IMR-90 (cell line): ENCODE results near the gene ZNF583. TPM values are rescaled to one million over a fixed set of nuclear protein-coding genes. Genes with fewer than 3 reads are reported as not detected.

ENCODE experiments used
- ATAC-seq: fragments of 200-7000 bp; cut with Tn5 transposase; 2 replicates; pipeline ENCODE4 v1.9.1; 2020; ENCODE audit warnings: low read depth, mild to moderate bottlenecking, moderate library complexity
- BruUV-seq: library from RNA; stranded (reverse); fragments of 400-500 nt; replicated peaks from 2 replicates; lab custom pipeline; 2021; lab: Mats Ljungman, UMichigan
- CTCF ChIA-PET: fragments of 300-600 bp; formaldehyde crosslinking; extraction: SDS; loops from one replicate; lab custom pipeline; 2021; ENCODE audit warnings: antibody characterized with exemption; lab: Yijun Ruan, JAX
- POLR2A ChIA-PET: fragments of 300-600 bp; sonication (Branson Sonifier 250); formaldehyde crosslinking; loops from one replicate; lab custom pipeline; 2022; ENCODE audit warnings: antibody characterized with exemption; ENCODE audit not compliant: unreplicated experiment; lab: Charles Lee
- DNase-seq: peaks from one replicate; pipeline ENCODE4 v3.0.0; 2013
- H2AFZ ChIP-seq: replicated peaks from 2 replicates; pipeline ENCODE3; 2013; ENCODE audit warnings: low read length, mild to moderate bottlenecking; ENCODE audit not compliant: poor library complexity
- H2AK5ac ChIP-seq: 2 replicates; pipeline ENCODE4 v1.6.1; 2013; ENCODE audit warnings: low read depth, low read length, inconsistent platforms
- H2AK9ac ChIP-seq: replicated peaks from 2 replicates; pipeline ENCODE3; 2013; ENCODE audit warnings: mild to moderate bottlenecking, low read depth, low read length, moderate library complexity; ENCODE audit not compliant: poor library complexity
- H2BK120ac ChIP-seq: 2 replicates; pipeline ENCODE4 v1.6.1; 2013; ENCODE audit warnings: low read depth, low read length, inconsistent platforms
- H2BK15ac ChIP-seq: 3 replicates; pipeline ENCODE4 v1.6.1; 2013; ENCODE audit warnings: low read depth, low read length, inconsistent platforms
- H2BK20ac ChIP-seq: 2 replicates; pipeline ENCODE4 v1.6.1; 2013; ENCODE audit warnings: low read depth, mild to moderate bottlenecking, inconsistent platforms, low read length, moderate library complexity
- H2BK5ac ChIP-seq: 2 replicates; pipeline ENCODE4 v1.6.1; 2013; ENCODE audit warnings: mild to moderate bottlenecking, low read depth, low read length, inconsistent platforms; ENCODE audit not compliant: poor library complexity, severe bottlenecking
- H3K14ac ChIP-seq: replicated peaks from 2 replicates; pipeline ENCODE4 v1.6.1; 2013; ENCODE audit warnings: low read depth, low read length, inconsistent platforms
- H3K18ac ChIP-seq: 2 replicates; pipeline ENCODE4 v1.6.1; 2013; ENCODE audit warnings: low read depth, low read length, control low read depth
- H3K23ac ChIP-seq: 2 replicates; pipeline ENCODE4 v1.6.1; 2013; ENCODE audit warnings: low read depth, low read length, inconsistent platforms
- H3K27ac ChIP-seq: 2 replicates; pipeline ENCODE4 v1.5.1; 2013; ENCODE audit warnings: mild to moderate bottlenecking, control low read depth, low read length; ENCODE audit not compliant: insufficient read depth
- H3K27me3 ChIP-seq: 2 replicates; pipeline ENCODE4 v1.6.1; 2013; ENCODE audit warnings: low read length; ENCODE audit not compliant: control insufficient read depth, insufficient read depth
- H3K36me3 ChIP-seq: 2 replicates; pipeline ENCODE4 v1.6.1; 2013; ENCODE audit warnings: low read length, mixed read lengths; ENCODE audit not compliant: control insufficient read depth, insufficient read depth
- H3K4ac ChIP-seq: 2 replicates; pipeline ENCODE4 v1.6.1; 2013; ENCODE audit warnings: low read depth, low read length, inconsistent platforms
- H3K4me1 ChIP-seq: 2 replicates; pipeline ENCODE4 v1.6.1; 2013; ENCODE audit warnings: low read length, mixed read lengths; ENCODE audit not compliant: control insufficient read depth, insufficient read depth
- H3K4me2 ChIP-seq: 2 replicates; pipeline ENCODE4 v1.6.1; 2013; ENCODE audit warnings: low read depth, mild to moderate bottlenecking, control low read depth, low read length, moderate library complexity
- H3K4me3 ChIP-seq: 2 replicates; pipeline ENCODE4 v1.5.1; 2013; ENCODE audit warnings: low read depth, mild to moderate bottlenecking, control low read depth, low read length, moderate library complexity; ENCODE audit not compliant: insufficient read depth
- H3K56ac ChIP-seq: 2 replicates; pipeline ENCODE4 v1.6.1; 2013; ENCODE audit warnings: low read length, inconsistent platforms; ENCODE audit not compliant: insufficient read depth; ENCODE audit errors: extremely low read depth
- H3K79me1 ChIP-seq, 2 experiments: 2 replicates each; pipeline ENCODE4 v1.6.1; 2013; ENCODE audit warnings: low read length in 2 of 2, inconsistent platforms in 1 of 2, low read depth in 1 of 2
- H3K9ac ChIP-seq: 2 replicates; pipeline ENCODE4 v1.6.1; 2013; ENCODE audit warnings: low read depth, low read length, control low read depth
- H3K9me1 ChIP-seq: 2 replicates; pipeline ENCODE4 v1.6.1; 2013; ENCODE audit warnings: low read length, inconsistent platforms; ENCODE audit not compliant: insufficient read depth
- H3K9me3 ChIP-seq: 2 replicates; pipeline ENCODE4 v1.6.1; 2013; ENCODE audit warnings: low read length; ENCODE audit not compliant: control insufficient read depth, insufficient read depth
- H4K20me1 ChIP-seq: 2 replicates; pipeline ENCODE4 v1.6.1; 2013; ENCODE audit warnings: low read length, inconsistent platforms; ENCODE audit not compliant: insufficient read depth
- H4K5ac ChIP-seq: 2 replicates; pipeline ENCODE4 v1.6.1; 2013; ENCODE audit warnings: mild to moderate bottlenecking, low read depth, low read length, control low read depth
- H4K8ac ChIP-seq, 2 experiments: 2 replicates each; pipeline ENCODE4 v1.6.1; 2013; ENCODE audit warnings: low read depth in 2 of 2, low read length in 2 of 2, control low read depth in 1 of 2, inconsistent platforms in 1 of 2
- H4K91ac ChIP-seq: 2 replicates; pipeline ENCODE4 v1.6.1; 2013; ENCODE audit warnings: low read depth, low read length, inconsistent platforms; ENCODE audit not compliant: insufficient read depth
- BHLHE40 ChIP-seq: fragments of 150-350 bp; IDR thresholded peaks from 2 replicates; pipeline ENCODE4 v1.6.1; 2016; ENCODE audit warnings: mild to moderate bottlenecking, low read depth, low read length
- CEBPB ChIP-seq: IDR thresholded peaks from 2 replicates; pipeline ENCODE4 v1.6.1; 2012; ENCODE audit warnings: low read depth, low read length, improper control_type of control experiment
- CHD1 ChIP-seq: IDR thresholded peaks from 2 replicates; pipeline ENCODE4 v1.6.1; 2012; ENCODE audit warnings: low read depth, low read length, improper control_type of control experiment
- FOS ChIP-seq: fragments of 150-350 bp; IDR thresholded peaks from 2 replicates; pipeline ENCODE4 v1.6.1; 2016; ENCODE audit warnings: low read depth, low read length
- MAFK ChIP-seq: IDR thresholded peaks from 2 replicates; pipeline ENCODE4 v1.6.1; 2012; ENCODE audit warnings: low read depth, low read length, improper control_type of control experiment
- MAZ ChIP-seq: IDR thresholded peaks from 2 replicates; pipeline ENCODE4 v1.6.1; 2012; ENCODE audit warnings: low read depth, mild to moderate bottlenecking, low read length, improper control_type of control experiment, moderate library complexity, borderline replicate concordance
- MXI1 ChIP-seq: IDR thresholded peaks from 2 replicates; pipeline ENCODE4 v1.6.1; 2012; ENCODE audit warnings: low read depth, mild to moderate bottlenecking, low read length, moderate library complexity, borderline replicate concordance
- POLR2A ChIP-seq: IDR thresholded peaks from 2 replicates; pipeline ENCODE4 v1.6.1; 2012; ENCODE audit warnings: mild to moderate bottlenecking, low read depth, low read length
- RFX5 ChIP-seq: IDR thresholded peaks from 2 replicates; pipeline ENCODE4 v1.8.0; 2012; ENCODE audit warnings: low read depth, mild to moderate bottlenecking, low read length, moderate library complexity
- WGBS, 2 experiments: methylation state at CpG; one replicate each; pipeline versions ENCODE4 v1.1.5 to v1.1.7; 2013; ENCODE audit warnings: missing lambda C conversion rate in 2 of 2; ENCODE audit not compliant: insufficient read length in 1 of 2; ENCODE audit errors: extremely low coverage in 2 of 2; 5-methylcytosine and 5-hydroxymethylcytosine counted together
- dilution Hi-C: fragments of 300-500 bp; cut with HindIII; formaldehyde crosslinking; loops from one replicate; pipeline ENCODE4 v1.14.3; 2018; ENCODE audit warnings: low sequenced_read_pairs; ENCODE audit not compliant: unreplicated experiment
- in situ Hi-C: fragments of 300-500 bp; cut with MboI; formaldehyde crosslinking; loops from 3 replicates; pipeline ENCODE4 v1.14.3; 2019; ENCODE audit warnings: low sequenced_read_pairs, inconsistent platforms, mixed read lengths
- intact Hi-C: fragments of 100-400 bp; cut with micrococcal nuclease; formaldehyde crosslinking; loops from 2 replicates; pipeline ENCODE4 v1.10.0; 2022
- polyA plus RNA-seq, 3 experiments: library from polyadenylated mRNA; depleted of rRNA; stranded (reverse); fragments of >200 nt; gene quantifications; 2 replicates each; pipeline ENCODE4 v1.2.3, GENCODE V29; 2012; ENCODE audit warnings: low replicate concordance in 1 of 3
- total RNA-seq: library from RNA; depleted of rRNA; stranded (reverse); fragments of >200 nt; gene quantifications from 2 replicates; pipeline ENCODE4 v1.2.3, GENCODE V29; 2012
- TF ChIP-seq, protein P1 (sequence below): conservative IDR thresholded peaks from 2 replicates; pipeline ENCODE4 v1.5.1; 2012; ENCODE audit warnings: mild to moderate bottlenecking, low read depth, low read length, improper control_type of control experiment

ZNF583 gene
- total and polyA plus RNA-seq, 2 of the 4 experiments (the other 2 are of a cell fraction) = 2.8 to 5.4 TPM

DNA sequence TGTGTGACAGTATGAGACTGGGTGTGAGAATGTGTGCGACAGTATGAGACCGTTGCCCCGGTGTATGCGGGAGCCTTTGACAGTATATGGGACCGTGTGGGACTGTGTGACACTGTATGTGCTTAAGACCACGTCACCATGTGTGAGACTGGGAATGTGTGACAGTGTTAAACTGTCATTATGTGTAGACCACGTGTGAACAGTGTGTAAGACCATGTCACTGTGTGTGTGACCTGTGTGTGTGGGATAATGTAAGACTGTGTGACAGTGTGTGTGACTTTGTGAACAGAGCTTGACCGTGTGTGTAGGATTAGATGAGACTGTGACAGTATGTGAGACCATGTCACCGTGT, 549 bp downstream of the ZNF583 start:
- Histone ChIP-seq H3K4ac (peak overlapping the region; percentile 93), H3K14ac (peak overlapping the region; percentile 99), H4K91ac (peak overlapping the region; percentile 89), H3K56ac (peak overlapping the region; percentile 86; the same call in 1 of the 2 replicates), H3K36me3 (peaks cover 12% of the 10 kb centered on the region), H4K20me1 (no peaks in the 10 kb centered on the region), H3K9me3 (peaks cover 21% of the 10 kb centered on the region), H3K27me3 (no peaks in the 10 kb centered on the region), H3K23ac (peak overlapping the region; percentile 91), H4K8ac (peak overlapping the region; percentile 98 to 99), H3K4me2 (peak overlapping the region; percentile 98), H3K9ac (peak overlapping the region; percentile 94), H3K4me3 (peak overlapping the region; percentile 79), H2AK5ac (peak overlapping the region; percentile 98), H2AK9ac (peak overlapping the region; percentile 97), H3K79me1 (peaks cover 10 to 19% of the 10 kb centered on the region in 2 experiments), H2BK120ac (no peak overlapping the region), H3K18ac (peak overlapping the region; percentile 50), H3K4me1 (no peaks in the 10 kb centered on the region), H2BK5ac (peak overlapping the region; percentile 71), H2BK20ac (no peak overlapping the region), H4K5ac (peak overlapping the region; percentile 96), H2AFZ (peak overlapping the region; percentile 100), H3K27ac (peak overlapping the region; percentile 79), H2BK15ac (peak overlapping the region; percentile 67), H3K9me1 (peaks cover 7% of the 10 kb centered on the region)
- intact Hi-C loops (loop anchor here (5.0 kb wide), 1 partner anchor 133 kb away; the partner anchor contains the start of gene ZFP28), in situ Hi-C loops (loop anchor here (25.0 kb wide), 1 partner anchor 983 kb away; the partner anchor contains the start of gene ZNF548), dilution Hi-C loops (no loop called here)
- POLR2A ChIA-PET = no interaction called here
- DNase-seq = no peak
- CTCF ChIA-PET = no interaction called here
- ATAC-seq = no peak
- WGBS, 2 experiments = 53% methylated on average over 6 of the region's 9 CpGs; no CpG with 5 or more reads in 1 of the 2 experiments
- no TSS peak for BruUV-seq
- TF ChIP-seq POLR2A = no peak
- TF ChIP-seq, protein P1, sequence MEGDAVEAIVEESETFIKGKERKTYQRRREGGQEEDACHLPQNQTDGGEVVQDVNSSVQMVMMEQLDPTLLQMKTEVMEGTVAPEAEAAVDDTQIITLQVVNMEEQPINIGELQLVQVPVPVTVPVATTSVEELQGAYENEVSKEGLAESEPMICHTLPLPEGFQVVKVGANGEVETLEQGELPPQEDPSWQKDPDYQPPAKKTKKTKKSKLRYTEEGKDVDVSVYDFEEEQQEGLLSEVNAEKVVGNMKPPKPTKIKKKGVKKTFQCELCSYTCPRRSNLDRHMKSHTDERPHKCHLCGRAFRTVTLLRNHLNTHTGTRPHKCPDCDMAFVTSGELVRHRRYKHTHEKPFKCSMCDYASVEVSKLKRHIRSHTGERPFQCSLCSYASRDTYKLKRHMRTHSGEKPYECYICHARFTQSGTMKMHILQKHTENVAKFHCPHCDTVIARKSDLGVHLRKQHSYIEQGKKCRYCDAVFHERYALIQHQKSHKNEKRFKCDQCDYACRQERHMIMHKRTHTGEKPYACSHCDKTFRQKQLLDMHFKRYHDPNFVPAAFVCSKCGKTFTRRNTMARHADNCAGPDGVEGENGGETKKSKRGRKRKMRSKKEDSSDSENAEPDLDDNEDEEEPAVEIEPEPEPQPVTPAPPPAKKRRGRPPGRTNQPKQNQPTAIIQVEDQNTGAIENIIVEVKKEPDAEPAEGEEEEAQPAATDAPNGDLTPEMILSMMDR = no peak
- no peak for TF ChIP-seq MXI1
- no peak for TF ChIP-seq MAZ
- TF ChIP-seq MAFK = no peak
- no peak for TF ChIP-seq FOS
- TF ChIP-seq RFX5 = no peak
- no peak for TF ChIP-seq CHD1
- TF ChIP-seq CEBPB = no peak
- no peak for TF ChIP-seq BHLHE40
